ENCODE measurements around the gene BCL2L15. TPM values are rescaled to one million over a fixed set of nuclear protein-coding genes. Genes with fewer than 3 reads are reported as not detected.

The BCL2L15 gene
- total and polyA plus RNA-seq, 4 donors, result 0.04 to 0.70 (median 0.11) TPM

DNA sequence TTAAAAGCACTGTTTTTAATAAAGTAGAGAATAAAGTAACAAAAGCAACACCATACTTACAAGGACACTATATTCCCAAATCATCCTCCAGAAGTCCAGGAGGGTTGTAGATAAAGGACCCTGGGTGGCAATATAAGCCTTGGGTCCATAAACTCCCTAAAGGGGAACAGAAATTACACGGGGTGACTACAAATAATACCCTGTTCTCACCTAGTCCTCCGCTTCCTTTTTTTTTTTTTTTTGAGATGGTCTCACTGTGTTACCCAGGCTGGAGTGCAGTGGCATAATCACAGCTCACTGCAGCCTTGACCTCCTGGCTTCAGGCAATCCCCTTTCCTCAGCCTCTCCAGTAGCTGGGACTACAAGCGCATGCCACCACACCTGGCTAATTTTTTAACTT is 29.0 kb downstream of the BCL2L15 start:
- Histone ChIP-seq H3K9me3 (ENCODE audit: control insufficient read depth in 4 of 4, low read length in 3 of 4) (no peaks in the 10 kb centered on the region), H3K27ac (ENCODE audit: low read depth in 1 of 2, low read length in 2 of 2) (no peak overlapping the region), H3K9ac (ENCODE audit: low read depth in 1 of 2, low read length in 2 of 2) (no peak overlapping the region), H3K27me3 (ENCODE audit: control insufficient read depth in 4 of 4, insufficient read depth in 4 of 4, low read length in 3 of 4) (no peaks in the 10 kb centered on the region), H3K4me3 (ENCODE audit: low read depth in 1 of 3, low read length in 3 of 3) (no peak overlapping the region), H3K4me1 (ENCODE audit: control insufficient read depth in 4 of 4, insufficient read depth in 4 of 4, low read length in 3 of 4) (no peaks in the 10 kb centered on the region), H3K36me3 (ENCODE audit: control insufficient read depth in 4 of 4, insufficient read depth in 3 of 4, low read depth in 1 of 4, low read length in 3 of 4) (no peaks in the 10 kb centered on the region)
- no peak for DNase-seq (ENCODE audit: low spot score)
- TF ChIP-seq SP1 (IDR thresholded peaks at IDR 0.05) (no peak), RXRA (IDR thresholded peaks at IDR 0.05) (no peak)
- WGBS, result 90% methylated on average over 3 of the region's 3 CpGs

DNA sequence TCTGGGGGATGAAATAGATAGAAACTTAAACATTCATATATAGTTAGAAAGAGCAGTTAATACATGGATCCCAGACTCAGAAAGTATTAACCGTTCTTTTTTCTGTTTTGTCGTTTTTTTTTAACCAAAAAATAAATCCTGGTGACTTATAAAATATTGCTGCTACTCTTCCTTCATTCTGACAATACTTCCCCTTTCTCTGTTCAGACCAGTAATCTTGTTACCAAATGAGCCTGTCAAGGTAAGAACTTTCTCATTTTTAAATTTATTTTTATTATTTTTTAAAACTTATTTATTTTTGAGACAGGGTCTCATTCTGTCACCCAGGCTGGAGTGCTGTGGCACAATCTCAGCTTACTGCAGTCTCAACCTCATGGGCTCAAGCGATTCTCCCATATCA is 29.6 kb downstream of the BCL2L15 start:
- 74% methylated on average over 3 of the region's 3 CpGs for WGBS
- DNase-seq (ENCODE audit: low spot score), result no peak
- Histone ChIP-seq H3K4me3 (ENCODE audit: low read depth in 1 of 3, low read length in 3 of 3) (no peak overlapping the region), H3K27me3 (ENCODE audit: control insufficient read depth in 4 of 4, insufficient read depth in 4 of 4, low read length in 3 of 4) (no peaks in the 10 kb centered on the region), H3K4me1 (ENCODE audit: control insufficient read depth in 4 of 4, insufficient read depth in 4 of 4, low read length in 3 of 4) (no peaks in the 10 kb centered on the region), H3K9me3 (ENCODE audit: control insufficient read depth in 4 of 4, low read length in 3 of 4) (no peaks in the 10 kb centered on the region), H3K27ac (ENCODE audit: low read depth in 1 of 2, low read length in 2 of 2) (no peak overlapping the region), H3K36me3 (ENCODE audit: control insufficient read depth in 4 of 4, insufficient read depth in 3 of 4, low read depth in 1 of 4, low read length in 3 of 4) (no peaks in the 10 kb centered on the region), H3K9ac (ENCODE audit: low read depth in 1 of 2, low read length in 2 of 2) (no peak overlapping the region)
- no peak for TF ChIP-seq JUND (IDR thresholded peaks at IDR 0.05)
- TF ChIP-seq, protein P1, sequence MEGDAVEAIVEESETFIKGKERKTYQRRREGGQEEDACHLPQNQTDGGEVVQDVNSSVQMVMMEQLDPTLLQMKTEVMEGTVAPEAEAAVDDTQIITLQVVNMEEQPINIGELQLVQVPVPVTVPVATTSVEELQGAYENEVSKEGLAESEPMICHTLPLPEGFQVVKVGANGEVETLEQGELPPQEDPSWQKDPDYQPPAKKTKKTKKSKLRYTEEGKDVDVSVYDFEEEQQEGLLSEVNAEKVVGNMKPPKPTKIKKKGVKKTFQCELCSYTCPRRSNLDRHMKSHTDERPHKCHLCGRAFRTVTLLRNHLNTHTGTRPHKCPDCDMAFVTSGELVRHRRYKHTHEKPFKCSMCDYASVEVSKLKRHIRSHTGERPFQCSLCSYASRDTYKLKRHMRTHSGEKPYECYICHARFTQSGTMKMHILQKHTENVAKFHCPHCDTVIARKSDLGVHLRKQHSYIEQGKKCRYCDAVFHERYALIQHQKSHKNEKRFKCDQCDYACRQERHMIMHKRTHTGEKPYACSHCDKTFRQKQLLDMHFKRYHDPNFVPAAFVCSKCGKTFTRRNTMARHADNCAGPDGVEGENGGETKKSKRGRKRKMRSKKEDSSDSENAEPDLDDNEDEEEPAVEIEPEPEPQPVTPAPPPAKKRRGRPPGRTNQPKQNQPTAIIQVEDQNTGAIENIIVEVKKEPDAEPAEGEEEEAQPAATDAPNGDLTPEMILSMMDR (IDR thresholded peaks at IDR 0.05; ENCODE audit: low read depth, low read length, missing input control), result no peak
- TF ChIP-seq TAF1 (conservative IDR thresholded peaks at IDR 0.05), result no peak
- TF ChIP-seq, protein P2, sequence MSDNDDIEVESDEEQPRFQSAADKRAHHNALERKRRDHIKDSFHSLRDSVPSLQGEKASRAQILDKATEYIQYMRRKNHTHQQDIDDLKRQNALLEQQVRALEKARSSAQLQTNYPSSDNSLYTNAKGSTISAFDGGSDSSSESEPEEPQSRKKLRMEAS (IDR thresholded peaks at IDR 0.05), result no peak
- TF ChIP-seq YY1 (IDR thresholded peaks at IDR 0.05), result no peak
- TF ChIP-seq NR2F2 (IDR thresholded peaks at IDR 0.05), result no peak
- TF ChIP-seq, protein P3, sequence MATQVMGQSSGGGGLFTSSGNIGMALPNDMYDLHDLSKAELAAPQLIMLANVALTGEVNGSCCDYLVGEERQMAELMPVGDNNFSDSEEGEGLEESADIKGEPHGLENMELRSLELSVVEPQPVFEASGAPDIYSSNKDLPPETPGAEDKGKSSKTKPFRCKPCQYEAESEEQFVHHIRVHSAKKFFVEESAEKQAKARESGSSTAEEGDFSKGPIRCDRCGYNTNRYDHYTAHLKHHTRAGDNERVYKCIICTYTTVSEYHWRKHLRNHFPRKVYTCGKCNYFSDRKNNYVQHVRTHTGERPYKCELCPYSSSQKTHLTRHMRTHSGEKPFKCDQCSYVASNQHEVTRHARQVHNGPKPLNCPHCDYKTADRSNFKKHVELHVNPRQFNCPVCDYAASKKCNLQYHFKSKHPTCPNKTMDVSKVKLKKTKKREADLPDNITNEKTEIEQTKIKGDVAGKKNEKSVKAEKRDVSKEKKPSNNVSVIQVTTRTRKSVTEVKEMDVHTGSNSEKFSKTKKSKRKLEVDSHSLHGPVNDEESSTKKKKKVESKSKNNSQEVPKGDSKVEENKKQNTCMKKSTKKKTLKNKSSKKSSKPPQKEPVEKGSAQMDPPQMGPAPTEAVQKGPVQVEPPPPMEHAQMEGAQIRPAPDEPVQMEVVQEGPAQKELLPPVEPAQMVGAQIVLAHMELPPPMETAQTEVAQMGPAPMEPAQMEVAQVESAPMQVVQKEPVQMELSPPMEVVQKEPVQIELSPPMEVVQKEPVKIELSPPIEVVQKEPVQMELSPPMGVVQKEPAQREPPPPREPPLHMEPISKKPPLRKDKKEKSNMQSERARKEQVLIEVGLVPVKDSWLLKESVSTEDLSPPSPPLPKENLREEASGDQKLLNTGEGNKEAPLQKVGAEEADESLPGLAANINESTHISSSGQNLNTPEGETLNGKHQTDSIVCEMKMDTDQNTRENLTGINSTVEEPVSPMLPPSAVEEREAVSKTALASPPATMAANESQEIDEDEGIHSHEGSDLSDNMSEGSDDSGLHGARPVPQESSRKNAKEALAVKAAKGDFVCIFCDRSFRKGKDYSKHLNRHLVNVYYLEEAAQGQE (IDR thresholded peaks at IDR 0.05), result no peak
- TF ChIP-seq HNF4A (conservative IDR thresholded peaks at IDR 0.05), result no peak
- TF ChIP-seq FOXA2 (IDR thresholded peaks at IDR 0.05), result no peak
- TF ChIP-seq, protein P4, sequence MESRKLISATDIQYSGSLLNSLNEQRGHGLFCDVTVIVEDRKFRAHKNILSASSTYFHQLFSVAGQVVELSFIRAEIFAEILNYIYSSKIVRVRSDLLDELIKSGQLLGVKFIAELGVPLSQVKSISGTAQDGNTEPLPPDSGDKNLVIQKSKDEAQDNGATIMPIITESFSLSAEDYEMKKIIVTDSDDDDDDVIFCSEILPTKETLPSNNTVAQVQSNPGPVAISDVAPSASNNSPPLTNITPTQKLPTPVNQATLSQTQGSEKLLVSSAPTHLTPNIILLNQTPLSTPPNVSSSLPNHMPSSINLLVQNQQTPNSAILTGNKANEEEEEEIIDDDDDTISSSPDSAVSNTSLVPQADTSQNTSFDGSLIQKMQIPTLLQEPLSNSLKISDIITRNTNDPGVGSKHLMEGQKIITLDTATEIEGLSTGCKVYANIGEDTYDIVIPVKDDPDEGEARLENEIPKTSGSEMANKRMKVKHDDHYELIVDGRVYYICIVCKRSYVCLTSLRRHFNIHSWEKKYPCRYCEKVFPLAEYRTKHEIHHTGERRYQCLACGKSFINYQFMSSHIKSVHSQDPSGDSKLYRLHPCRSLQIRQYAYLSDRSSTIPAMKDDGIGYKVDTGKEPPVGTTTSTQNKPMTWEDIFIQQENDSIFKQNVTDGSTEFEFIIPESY (IDR thresholded peaks at IDR 0.05), result no peak
- TF ChIP-seq EGR1 (IDR thresholded peaks at IDR 0.05; ENCODE audit: low read depth in 2 of 2), result no peak
- no peak for TF ChIP-seq SP1 (IDR thresholded peaks at IDR 0.05)
- TF ChIP-seq, protein P5, sequence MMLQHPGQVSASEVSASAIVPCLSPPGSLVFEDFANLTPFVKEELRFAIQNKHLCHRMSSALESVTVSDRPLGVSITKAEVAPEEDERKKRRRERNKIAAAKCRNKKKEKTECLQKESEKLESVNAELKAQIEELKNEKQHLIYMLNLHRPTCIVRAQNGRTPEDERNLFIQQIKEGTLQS (IDR thresholded peaks at IDR 0.05), result no peak
- no peak for TF ChIP-seq FOXA1 (IDR thresholded peaks at IDR 0.05)

Data from liver (tissue), 9 donors.